Suppressor macrophage treated with lipopolysaccharide for 4 hours (primary cell): ENCODE data around the gene VAV3.
A peak's percentile ranks its signal among the peaks of the same experiment; 100 is the strongest.
"Not testable (repeated sequence)": the region's sequence is repeated elsewhere in the genome, so short reads cannot be mapped to it uniquely, and the experiment has no call there.

Experiments
- DNase-seq: peaks from one replicate; pipeline ENCODE4 v3.0.0-alpha.2; 2020

VAV3 gene

GRCh38 chr1:107933736-107934135 is 31.2 kb downstream of the VAV3 start:
- no peak for DNase-seq

GRCh38 chr1:107930292-107930691 is 34.7 kb downstream of the VAV3 start:
- no peak for DNase-seq

GRCh38 chr1:107927820-107928219 is 37.2 kb downstream of the VAV3 start:
- DNase-seq = no peak

- DNase-seq = no peak
Measured at GRCh38 chr1:107926436-107927080, 38.4 kb downstream of the VAV3 start.

DNA sequence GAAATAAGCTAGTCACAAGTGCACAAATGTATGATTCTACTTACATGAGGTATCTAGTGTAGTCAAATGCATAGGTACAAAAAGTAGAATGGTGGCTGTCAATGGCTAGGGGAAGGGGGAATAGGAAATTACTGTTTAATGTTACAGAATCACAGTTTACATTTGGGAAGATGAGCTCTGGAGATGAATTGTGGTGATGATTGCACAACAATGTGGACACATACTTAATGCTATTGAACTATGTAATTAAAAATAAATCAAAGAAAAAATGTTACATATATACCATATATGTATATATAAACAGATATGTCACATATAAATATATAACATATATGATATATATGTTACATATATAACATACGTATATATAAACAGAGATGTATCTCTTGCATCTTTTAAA is 39.4 kb downstream of the VAV3 start:
- no peak for DNase-seq

DNA sequence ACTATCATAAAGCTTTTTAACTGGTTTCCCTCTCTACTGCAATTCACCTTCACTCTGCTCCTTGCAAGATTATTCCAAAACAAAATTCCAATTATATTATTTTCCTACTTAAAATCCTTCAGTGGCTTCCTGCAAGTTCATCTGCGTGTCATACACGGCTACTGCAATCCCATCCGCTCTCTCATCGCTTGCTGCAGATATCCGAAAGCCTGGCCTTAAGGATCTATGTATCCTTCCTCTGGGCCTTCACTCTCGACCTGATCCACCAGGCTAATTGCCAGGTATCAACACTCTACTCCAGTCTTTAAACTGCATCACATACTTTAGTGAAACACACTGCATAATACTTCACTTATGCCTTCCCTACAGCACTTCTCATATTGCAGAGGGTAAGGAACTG is 44.0 kb downstream of the VAV3 start:
- no peak for DNase-seq

GRCh38 chr1:107920561-107920960 is 44.4 kb downstream of the VAV3 start:
- no peak for DNase-seq

- DNase-seq = peak; percentile 16
Measured at GRCh38 chr1:107919953-107920352, 45.0 kb downstream of the VAV3 start.

- DNase-seq = peak; percentile 55
Measured at GRCh38 chr1:107914119-107914765, 50.7 kb downstream of the VAV3 start.

- no peak for DNase-seq
Measured at GRCh38 chr1:107912656-107913055, 52.3 kb downstream of the VAV3 start.

GRCh38 chr1:107900090-107900945 is 64.7 kb downstream of the VAV3 start:
- DNase-seq = no peak

GRCh38 chr1:107899655-107900054 is 65.3 kb downstream of the VAV3 start:
- no peak for DNase-seq

DNA sequence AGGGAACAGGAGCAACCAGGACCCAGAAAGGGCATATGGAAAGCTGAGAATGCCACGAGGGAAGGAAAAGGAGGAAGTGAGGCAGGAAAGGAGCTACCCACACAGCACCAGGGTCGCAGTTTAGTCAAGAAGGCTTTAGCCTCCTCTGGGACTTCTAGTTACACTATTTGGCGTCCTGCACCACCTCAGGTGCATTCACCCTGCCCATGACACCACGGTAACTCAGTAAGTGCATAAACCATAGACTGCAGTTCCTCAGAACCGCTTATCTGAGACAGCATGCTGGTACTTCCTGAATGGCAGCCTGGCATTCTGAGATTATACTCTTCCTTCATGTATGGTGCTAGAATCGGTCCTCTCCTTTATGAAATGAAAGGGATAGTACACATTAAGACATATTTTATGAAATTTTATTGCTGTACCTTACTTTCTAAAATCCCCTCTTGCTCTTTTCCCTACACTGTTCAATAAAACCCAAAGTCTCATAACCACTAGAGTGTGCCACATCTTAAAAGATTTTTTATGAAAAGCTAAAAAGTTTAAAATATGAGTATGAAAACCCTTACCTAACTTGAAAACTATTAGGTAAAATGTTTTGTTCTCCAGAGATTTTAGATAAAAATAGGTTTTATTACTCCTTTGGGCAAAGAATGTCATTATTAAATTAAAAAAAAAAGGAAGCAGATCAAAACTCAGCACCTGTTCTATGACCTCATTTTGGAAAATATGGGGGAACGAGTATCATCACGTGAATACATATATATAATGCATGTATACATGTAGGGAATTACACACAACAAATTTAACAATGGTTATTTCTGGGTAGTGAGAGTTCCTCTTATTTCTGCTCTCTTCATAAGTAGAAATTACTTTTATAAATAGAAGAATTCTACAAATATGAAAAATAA is 67.3 kb downstream of the VAV3 start:
- DNase-seq = peak; percentile 48

GRCh38 chr1:107896936-107897335 is 68.0 kb downstream of the VAV3 start:
- no peak for DNase-seq

- no peak for DNase-seq
Measured at GRCh38 chr1:107896401-107896800, 68.6 kb downstream of the VAV3 start.

DNA sequence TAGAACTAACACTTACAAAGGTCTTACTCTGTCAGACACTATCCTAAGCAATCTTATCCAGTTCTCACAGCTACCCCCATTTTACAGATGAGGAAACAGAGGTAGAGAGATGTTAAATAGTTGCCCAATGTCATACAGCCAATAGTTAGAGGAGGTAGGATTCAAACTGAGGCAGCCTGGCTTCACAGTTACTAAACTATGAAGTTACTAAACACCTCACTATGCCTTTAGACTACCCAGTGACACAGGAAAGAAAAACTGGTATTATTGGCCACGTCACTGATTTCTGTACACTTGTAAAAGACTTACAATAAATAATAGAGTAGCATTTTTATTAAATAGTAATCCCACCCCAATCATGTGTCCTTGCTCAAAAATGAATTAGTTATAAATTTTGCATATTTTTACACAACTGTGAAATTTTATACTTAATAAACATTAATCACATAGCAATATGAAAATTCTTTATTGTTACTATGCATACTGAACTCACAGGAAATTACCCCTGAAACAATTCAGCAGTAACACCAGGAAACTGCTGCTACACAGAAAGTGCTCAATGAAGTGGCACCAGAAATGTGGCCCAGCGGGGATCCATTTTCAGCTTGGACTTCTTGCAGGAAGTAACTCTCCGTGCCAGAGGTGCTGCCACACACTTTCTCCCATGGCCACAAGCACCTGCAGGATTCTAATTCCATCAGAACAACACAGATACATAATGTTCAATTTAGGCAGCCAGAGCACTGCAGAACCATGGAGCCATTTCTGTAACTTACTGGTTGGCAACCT is 69.4 kb downstream of the VAV3 start:
- DNase-seq = no peak

DNA sequence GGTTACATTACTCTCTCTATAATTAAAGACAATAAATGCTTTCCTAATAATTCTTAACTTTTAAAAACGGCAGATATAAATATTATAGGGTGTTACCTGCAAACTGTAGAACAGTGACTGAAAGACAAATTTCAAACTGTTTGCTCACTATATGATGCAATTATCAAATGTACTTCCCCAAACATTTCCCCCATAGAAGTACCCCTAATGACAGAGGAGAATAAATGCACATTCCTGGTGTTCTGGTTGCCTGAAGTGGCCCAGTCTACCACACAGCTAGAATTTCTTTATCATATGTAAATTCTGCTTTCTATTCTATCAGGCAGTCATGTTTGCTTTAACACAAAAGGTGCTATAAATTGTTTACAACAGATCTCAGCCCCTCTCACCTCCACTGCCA is 70.4 kb downstream of the VAV3 start:
- peak; percentile 16 for DNase-seq

DNA sequence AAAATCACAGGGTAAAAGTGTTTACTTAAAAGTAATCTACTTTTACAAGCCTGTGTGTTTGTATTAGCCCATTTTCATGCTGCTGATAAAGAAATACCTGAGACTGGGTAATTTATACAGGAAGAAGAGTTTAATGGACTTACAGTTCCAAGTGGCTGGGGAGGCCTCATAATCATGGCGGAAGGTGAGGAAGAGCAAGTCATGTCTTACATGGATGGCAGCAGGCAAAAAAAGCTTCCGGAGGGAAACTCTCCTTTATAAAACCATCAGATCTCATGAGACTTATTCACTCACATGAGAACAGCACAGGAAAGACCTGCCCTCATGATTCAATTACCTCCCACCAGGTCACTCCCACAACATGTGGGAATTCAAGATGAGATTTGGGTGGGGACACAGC is 71.6 kb downstream of the VAV3 start:
- DNase-seq = not testable (repeated sequence)

GRCh38 chr1:107889524-107889923 is 75.5 kb downstream of the VAV3 start:
- no peak for DNase-seq

- DNase-seq = no peak
Measured at GRCh38 chr1:107883562-107883961, 81.4 kb downstream of the VAV3 start.

DNA sequence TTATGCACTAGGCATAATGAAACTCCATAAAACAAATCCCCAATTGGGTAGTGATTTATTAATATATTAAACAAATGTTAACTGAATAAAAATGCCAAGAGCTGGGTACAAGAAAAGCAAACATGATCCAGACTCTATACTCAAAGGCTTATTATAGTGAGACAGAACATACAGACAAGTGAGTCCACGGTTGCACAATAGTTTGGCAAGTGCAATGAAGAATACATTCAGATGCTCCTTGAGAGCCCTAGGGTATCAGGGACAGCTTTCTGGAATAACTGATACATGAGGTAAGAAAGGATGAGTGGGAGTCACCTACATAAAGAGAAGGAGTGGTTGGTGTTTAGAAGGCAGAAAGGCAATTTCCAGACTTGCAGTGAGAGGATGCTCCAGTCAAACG is 85.1 kb downstream of the VAV3 start:
- DNase-seq = no peak

GRCh38 chr1:107879346-107879745 is 85.6 kb downstream of the VAV3 start:
- DNase-seq = peak; percentile 19
